Sigmoid colon (tissue), 7 donors: ENCODE data around the gene LCE1D. TPM values are rescaled to one million over a fixed set of nuclear protein-coding genes. Genes with fewer than 3 reads are reported as not detected.

Source experiments
- DNase-seq: peaks from one replicate; pipeline ENCODE4 v3.0.0-alpha.2; 2019
- H3K27ac ChIP-seq, 4 donors: fragments of 200-600 bp; sonication (generic); one replicate each; pipeline ENCODE4 v1.5.1; 2016 to 2019; ENCODE audit warnings: mild to moderate bottlenecking in 1 of 4
- H3K27me3 ChIP-seq, 3 donors: fragments of 200-600 bp; sonication (generic); one replicate each; pipeline ENCODE4 v1.5.1; 2019; ENCODE audit warnings: mild to moderate bottlenecking in 1 of 3
- H3K36me3 ChIP-seq, 4 donors: fragments of 200-600 bp; sonication (generic); one replicate each; pipeline ENCODE4 v1.5.1; 2016 to 2019
- H3K4me1 ChIP-seq, 4 donors: fragments of 200-600 bp; sonication (generic); one replicate each; pipeline ENCODE4 v1.5.1; 2017 to 2019
- H3K4me3 ChIP-seq, 4 donors: fragments of 200-600 bp; sonication (generic); one replicate each; pipeline ENCODE4 v1.5.1; 2017 to 2019; ENCODE audit warnings: mild to moderate bottlenecking in 2 of 4, moderate library complexity in 1 of 4
- H3K9me3 ChIP-seq, 4 donors: fragments of 200-600 bp in 3 of 4; sonication (generic) in 3 of 4; one replicate each; pipeline versions ENCODE4 v1.5.1 to v1.6.1; 2013 to 2019
- EP300 ChIP-seq, 4 donors: sonication (generic); formaldehyde crosslinking; IDR thresholded peaks; one replicate each; pipeline ENCODE4 v1.6.1; 2017; ENCODE audit warnings: antibody characterized with exemption in 4 of 4
- POLR2A ChIP-seq, 2 donors: fragments of 450-650 bp; IDR thresholded peaks; one replicate each; pipeline ENCODE4 v1.6.1; 2016; ENCODE audit warnings: antibody characterized with exemption in 2 of 2, mild to moderate bottlenecking in 2 of 2, moderate library complexity in 2 of 2
- POLR2AphosphoS5 ChIP-seq, 4 donors: sonication (generic); formaldehyde crosslinking; IDR thresholded peaks; one replicate each; pipeline ENCODE4 v1.6.1; 2017; ENCODE audit warnings: antibody characterized with exemption in 4 of 4
- WGBS, 2 donors: extraction: QIAGEN DNeasy Blood & Tissue Kit; methylation state at CpG; one replicate each; pipeline ENCODE4 v1.1.7; 2013; 5-methylcytosine and 5-hydroxymethylcytosine counted together
- intact Hi-C: fragments of 100-400 bp; cut with DNase I; formaldehyde crosslinking; loops from one replicate; pipeline ENCODE4 v1.15.1; 2023
- polyA plus RNA-seq, 3 donors: library from polyadenylated mRNA; stranded (reverse); fragments of 200-250 nt; gene quantifications; one replicate each; pipeline ENCODE4 v1.2.3, GENCODE V29; 2013
- total RNA-seq, 4 donors: library from RNA; depleted of rRNA; stranded (reverse); fragments of >200 nt; gene quantifications; one replicate each; pipeline ENCODE4 v1.1.0, GENCODE V29; 2016
- TF ChIP-seq, protein P1 (sequence below), 4 experiments: fragments of 450-650 bp in 3 of 4; fragments of 200-600 bp in 1 of 4; IDR thresholded peaks; one replicate each; pipeline ENCODE4 v1.5.1; 2016 to 2019; ENCODE audit warnings: antibody characterized with exemption in 4 of 4, mild to moderate bottlenecking in 3 of 4, moderate library complexity in 2 of 4
- donor health status: healthy with polysubstance abuse.
- donor health status: Bipolar disorder and iron deficiency.
- donor health status: healthy.

The LCE1D gene
- total and polyA plus RNA-seq, 7 donors: not detected

DNA sequence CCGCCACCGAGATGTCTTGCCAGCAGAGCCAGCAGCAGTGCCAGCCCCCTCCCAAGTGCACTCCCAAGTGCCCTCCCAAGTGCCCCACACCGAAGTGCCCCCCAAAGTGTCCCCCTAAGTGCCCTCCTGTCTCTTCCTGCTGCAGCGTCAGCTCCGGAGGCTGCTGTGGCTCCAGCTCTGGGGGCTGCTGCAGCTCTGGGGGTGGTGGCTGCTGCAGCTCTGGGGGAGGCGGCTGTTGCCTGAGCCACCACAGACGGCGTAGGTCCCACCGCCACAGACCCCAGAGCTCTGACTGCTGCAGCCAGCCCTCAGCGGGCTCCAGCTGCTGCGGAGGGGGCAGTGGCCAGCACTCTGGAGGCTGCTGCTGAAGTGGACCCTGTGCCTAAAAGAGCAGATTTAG is 20.2 kb upstream of the LCE1D start:
- TF ChIP-seq POLR2AphosphoS5 (IDR thresholded peaks at IDR 0.05) (no peak), POLR2A (IDR thresholded peaks at IDR 0.05) (no peak), EP300 (IDR thresholded peaks at IDR 0.05) (no peak)
- TF ChIP-seq, protein P1, sequence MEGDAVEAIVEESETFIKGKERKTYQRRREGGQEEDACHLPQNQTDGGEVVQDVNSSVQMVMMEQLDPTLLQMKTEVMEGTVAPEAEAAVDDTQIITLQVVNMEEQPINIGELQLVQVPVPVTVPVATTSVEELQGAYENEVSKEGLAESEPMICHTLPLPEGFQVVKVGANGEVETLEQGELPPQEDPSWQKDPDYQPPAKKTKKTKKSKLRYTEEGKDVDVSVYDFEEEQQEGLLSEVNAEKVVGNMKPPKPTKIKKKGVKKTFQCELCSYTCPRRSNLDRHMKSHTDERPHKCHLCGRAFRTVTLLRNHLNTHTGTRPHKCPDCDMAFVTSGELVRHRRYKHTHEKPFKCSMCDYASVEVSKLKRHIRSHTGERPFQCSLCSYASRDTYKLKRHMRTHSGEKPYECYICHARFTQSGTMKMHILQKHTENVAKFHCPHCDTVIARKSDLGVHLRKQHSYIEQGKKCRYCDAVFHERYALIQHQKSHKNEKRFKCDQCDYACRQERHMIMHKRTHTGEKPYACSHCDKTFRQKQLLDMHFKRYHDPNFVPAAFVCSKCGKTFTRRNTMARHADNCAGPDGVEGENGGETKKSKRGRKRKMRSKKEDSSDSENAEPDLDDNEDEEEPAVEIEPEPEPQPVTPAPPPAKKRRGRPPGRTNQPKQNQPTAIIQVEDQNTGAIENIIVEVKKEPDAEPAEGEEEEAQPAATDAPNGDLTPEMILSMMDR (IDR thresholded peaks at IDR 0.05): no peak
- no peak overlapping the region for H3K27ac ChIP-seq
- no peak overlapping the region for H3K4me3 ChIP-seq
- no peaks in the 10 kb centered on the region for H3K4me1 ChIP-seq
- H3K36me3 ChIP-seq: no peaks in the 10 kb centered on the region
- DNase-seq: no peak
- WGBS, 2 donors: 84 to 88% methylated on average over 11 of the region's 11 CpGs
- H3K27me3 ChIP-seq: no peaks in the 10 kb centered on the region
- no peaks in the 10 kb centered on the region for H3K9me3 ChIP-seq
- intact Hi-C loops: no loop called here

DNA sequence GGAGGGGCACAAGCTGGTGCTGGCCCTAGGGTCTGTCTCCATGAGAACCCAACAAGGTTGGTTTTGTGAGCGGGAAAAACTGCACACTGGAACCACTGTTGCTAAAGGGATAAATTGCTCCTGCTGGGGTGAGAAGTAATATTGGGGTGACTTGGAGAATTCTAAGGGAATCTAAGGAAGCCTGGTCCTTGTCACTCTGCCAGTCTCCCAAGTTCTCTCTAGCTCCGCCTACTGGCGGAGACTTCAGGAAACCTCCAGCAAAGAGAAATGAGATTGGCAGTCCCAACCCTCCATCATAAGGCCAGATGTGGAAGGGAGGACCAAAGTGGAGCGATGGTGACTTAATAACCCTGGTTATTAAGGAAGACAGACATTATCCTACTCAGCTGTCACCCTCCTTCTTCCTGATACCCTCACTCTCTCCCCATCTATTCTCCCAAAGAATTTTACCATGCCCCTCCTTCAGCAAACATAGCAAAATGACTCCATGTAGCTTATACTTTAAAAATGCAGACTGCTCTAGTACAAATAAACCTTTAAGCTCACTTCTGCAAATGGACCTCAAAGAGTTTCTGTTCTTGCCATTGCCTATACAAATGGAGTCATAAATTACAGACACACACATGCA is 18.9 kb upstream of the LCE1D start:
- H3K36me3 ChIP-seq: no peaks in the 10 kb centered on the region
- TF ChIP-seq POLR2AphosphoS5 (IDR thresholded peaks at IDR 0.05): no peak
- no peak for TF ChIP-seq EP300 (IDR thresholded peaks at IDR 0.05)
- TF ChIP-seq, protein P1 (IDR thresholded peaks at IDR 0.05): no peak
- no peak for TF ChIP-seq POLR2A (IDR thresholded peaks at IDR 0.05)
- no peak overlapping the region for H3K27ac ChIP-seq
- intact Hi-C loops: no loop called here
- no peak for DNase-seq
- 52 to 65% methylated on average over 4 of the region's 4 CpGs for WGBS, 2 donors
- H3K27me3 ChIP-seq: no peaks in the 10 kb centered on the region
- no peaks in the 10 kb centered on the region for H3K4me1 ChIP-seq
- no peaks in the 10 kb centered on the region for H3K9me3 ChIP-seq
- H3K4me3 ChIP-seq: no peak overlapping the region

DNA sequence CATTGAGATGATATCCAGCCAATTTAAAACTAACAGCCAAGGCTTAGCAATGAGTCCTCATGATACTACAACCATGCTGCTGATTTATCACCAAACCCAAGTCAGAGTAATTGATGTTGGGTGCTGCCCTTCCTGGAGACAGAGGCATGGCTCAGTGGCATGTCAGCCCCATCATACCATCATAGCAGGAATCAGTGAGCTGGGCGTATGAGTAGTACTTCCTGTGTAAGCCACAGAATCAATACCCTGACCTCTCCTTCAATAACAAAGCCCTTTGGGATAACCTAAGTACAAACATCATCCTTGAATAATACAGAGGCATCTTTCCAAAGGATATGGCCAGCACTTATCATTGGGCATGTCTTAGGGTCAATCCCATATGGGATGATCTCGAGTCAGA is 13.4 kb upstream of the LCE1D start:
- DNase-seq: no peak
- no peak overlapping the region for H3K27ac ChIP-seq
- no peak overlapping the region for H3K4me3 ChIP-seq
- WGBS, 2 donors: 58 to 73% methylated on average over 2 of the region's 2 CpGs
- H3K36me3 ChIP-seq: no peaks in the 10 kb centered on the region
- TF ChIP-seq EP300 (IDR thresholded peaks at IDR 0.05) (no peak), POLR2A (IDR thresholded peaks at IDR 0.05) (no peak), POLR2AphosphoS5 (IDR thresholded peaks at IDR 0.05) (no peak)
- TF ChIP-seq, protein P1 (IDR thresholded peaks at IDR 0.05): no peak
- H3K27me3 ChIP-seq: no peaks in the 10 kb centered on the region
- H3K9me3 ChIP-seq: no peaks in the 10 kb centered on the region
- no peaks in the 10 kb centered on the region for H3K4me1 ChIP-seq
- intact Hi-C loops: no loop called here

DNA sequence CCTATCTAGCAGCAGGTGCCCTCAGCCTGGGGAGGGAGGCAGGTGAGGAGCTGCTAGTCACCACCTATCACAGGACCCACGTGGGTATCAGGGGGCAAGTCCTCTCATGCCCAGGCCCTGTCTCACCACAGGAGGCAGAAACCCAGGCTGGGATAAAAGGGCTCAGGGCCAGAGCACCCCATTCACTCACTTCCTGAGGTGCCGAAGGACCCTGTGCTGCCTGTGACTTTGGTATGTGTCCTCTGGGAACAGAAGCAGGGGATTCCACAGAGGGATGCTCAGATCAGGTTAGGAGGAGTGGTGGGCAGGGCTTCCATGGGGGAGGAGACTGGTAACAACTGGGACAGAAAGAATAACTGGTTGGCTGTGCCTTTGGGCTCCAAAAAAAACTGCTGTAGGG is 10.4 kb upstream of the LCE1D start, which contains the start of gene LCE1E:
Gene LCE1E (plus strand): TSS at position 181 of the 400 bp plus-strand sequence. CDS start 1,043 bp downstream, outside the sequence.
- Histone ChIP-seq H3K4me3 (no peak within 1 kb of the TSS), H3K9me3 (no peaks in the 10 kb centered on the region), H3K4me1 (no peaks in the 10 kb centered on the region), H3K27me3 (no peaks in the 10 kb centered on the region), H3K27ac (no peak within 1 kb of the TSS), H3K36me3 (no peaks in the 10 kb centered on the region)
- whole genome bisulfite sequencing, 2 donors: 36 to 40% methylated on average over 2 of the region's 2 CpGs
- DNase-seq: no peak
- TF ChIP-seq POLR2AphosphoS5 (IDR thresholded peaks at IDR 0.05): no peak
- TF ChIP-seq POLR2A (IDR thresholded peaks at IDR 0.05): no peak
- no peak for TF ChIP-seq EP300 (IDR thresholded peaks at IDR 0.05)
- TF ChIP-seq, protein P1 (IDR thresholded peaks at IDR 0.05): no peak
- intact Hi-C loops: no loop called here

DNA sequence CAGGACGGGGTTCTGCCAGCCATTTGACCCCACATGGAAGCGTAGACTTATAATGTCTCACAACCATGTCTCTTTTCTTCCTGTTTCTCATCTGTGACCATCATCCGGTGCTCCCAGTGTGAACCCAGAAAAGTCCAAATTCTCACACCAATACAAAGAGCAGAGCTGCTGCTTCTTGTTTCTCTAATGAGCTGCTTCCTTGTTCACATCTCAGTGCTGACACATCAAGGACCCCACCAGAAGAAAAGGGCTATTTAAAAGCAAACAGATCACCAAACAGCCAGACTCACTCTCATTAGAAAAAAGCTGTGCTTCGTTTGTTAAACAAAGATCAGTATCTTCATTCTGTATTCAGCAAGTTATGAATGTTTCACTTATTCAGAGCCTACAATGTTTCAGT is 835 bp upstream of the LCE1D start:
- WGBS, 2 donors: 58 to 66% methylated on average over 4 of the region's 4 CpGs
- no peaks in the 10 kb centered on the region for H3K36me3 ChIP-seq
- H3K9me3 ChIP-seq: no peaks in the 10 kb centered on the region
- DNase-seq: no peak
- intact Hi-C loops: no loop called here
- no peaks in the 10 kb centered on the region for H3K27me3 ChIP-seq
- no peak overlapping the region for H3K4me3 ChIP-seq
- H3K27ac ChIP-seq: no peak overlapping the region
- TF ChIP-seq EP300 (IDR thresholded peaks at IDR 0.05): no peak
- TF ChIP-seq, protein P1 (IDR thresholded peaks at IDR 0.05): no peak
- no peak for TF ChIP-seq POLR2AphosphoS5 (IDR thresholded peaks at IDR 0.05)
- no peak for TF ChIP-seq POLR2A (IDR thresholded peaks at IDR 0.05)
- no peaks in the 10 kb centered on the region for H3K4me1 ChIP-seq
